GM23248 (cell line): Measurements from ENCODE around the gene CDH6. TPM values are rescaled to one million over a fixed set of nuclear protein-coding genes. Genes with fewer than 3 reads are reported as not detected.

ENCODE experiments used
- DNase-seq: peaks from one replicate; pipeline ENCODE4 v3.0.0-alpha.2; 2015
- H2AFZ ChIP-seq: fragments of 200-600 bp; sonication (generic); 2 replicates; pipeline ENCODE4 v1.6.1; 2016; ENCODE audit warnings: antibody characterized with exemption
- H3F3A ChIP-seq: fragments of 200-600 bp; sonication (generic); 2 replicates; pipeline ENCODE4 v1.6.1; 2016; ENCODE audit warnings: mild to moderate bottlenecking, antibody characterized with exemption, mixed run types; ENCODE audit not compliant: insufficient read depth
- H3K27ac ChIP-seq: fragments of 200-600 bp; sonication (generic); 2 replicates; pipeline ENCODE4 v1.5.1; 2016; ENCODE audit warnings: mild to moderate bottlenecking
- H3K27me3 ChIP-seq: fragments of 200-600 bp; sonication (generic); replicated peaks from 2 replicates; pipeline ENCODE4 v1.6.1; 2016; ENCODE audit warnings: mild to moderate bottlenecking; ENCODE audit not compliant: insufficient read depth
- H3K36me3 ChIP-seq: fragments of 200-600 bp; sonication (generic); 2 replicates; pipeline ENCODE4 v1.6.1; 2016; ENCODE audit warnings: low read depth, mild to moderate bottlenecking
- H3K4me1 ChIP-seq: fragments of 200-600 bp; sonication (generic); 2 replicates; pipeline ENCODE4 v1.6.1; 2016; ENCODE audit warnings: mild to moderate bottlenecking; ENCODE audit not compliant: insufficient read depth
- H3K4me2 ChIP-seq: fragments of 200-600 bp; sonication (generic); one replicate; pipeline ENCODE4 v1.6.1; 2016; ENCODE audit warnings: mild to moderate bottlenecking; ENCODE audit not compliant: unreplicated experiment
- H3K4me3 ChIP-seq: fragments of 200-600 bp; sonication (generic); 2 replicates; pipeline ENCODE4 v1.5.1; 2016; ENCODE audit warnings: mild to moderate bottlenecking
- H3K79me2 ChIP-seq: fragments of 200-600 bp; sonication (generic); 2 replicates; pipeline ENCODE4 v1.6.1; 2016; ENCODE audit warnings: mild to moderate bottlenecking; ENCODE audit not compliant: insufficient read depth
- H3K9ac ChIP-seq: fragments of 200-600 bp; sonication (generic); 2 replicates; pipeline ENCODE4 v1.6.1; 2016; ENCODE audit warnings: mild to moderate bottlenecking
- H3K9me2 ChIP-seq: fragments of 200-600 bp; sonication (generic); 2 replicates; pipeline ENCODE4 v1.6.1; 2016; ENCODE audit warnings: mixed run types, mild to moderate bottlenecking, moderate library complexity; ENCODE audit not compliant: insufficient read depth
- H3K9me3 ChIP-seq: fragments of 200-600 bp; sonication (generic); one replicate; pipeline ENCODE4 v1.6.1; 2017; ENCODE audit warnings: low read depth
- H4K20me1 ChIP-seq: fragments of 200-600 bp; sonication (generic); 2 replicates; pipeline ENCODE4 v1.6.0; 2016; ENCODE audit not compliant: insufficient read depth
- EZH2 ChIP-seq: fragments of 200-600 bp; sonication (generic); IDR thresholded peaks from 2 replicates; pipeline ENCODE4 v1.6.1; 2018; ENCODE audit warnings: antibody characterized with exemption, mild to moderate bottlenecking; ENCODE audit not compliant: insufficient read depth, poor library complexity, severe bottlenecking
- EZH2phosphoT487 ChIP-seq: fragments of 200-600 bp; sonication (generic); IDR thresholded peaks from 2 replicates; pipeline ENCODE4 v1.6.1; 2018; ENCODE audit warnings: antibody characterized with exemption, moderate library complexity, mild to moderate bottlenecking, low read depth; ENCODE audit not compliant: insufficient read depth
- WGBS, 2 experiments: methylation state at CpG; one replicate each; pipeline ENCODE4 v1.1.6; 2015 to 2017; ENCODE audit warnings: low lambda C conversion rate in 2 of 2, low coverage in 1 of 2; ENCODE audit errors: missing lambda C conversion rate in 2 of 2; 5-methylcytosine and 5-hydroxymethylcytosine counted together
- in situ Hi-C: fragments of 300-500 bp; cut with MboI; formaldehyde crosslinking; loops from 2 replicates; pipeline ENCODE4 v1.15.0; 2020
- polyA plus RNA-seq: library from polyadenylated mRNA; unstranded; fragments of >200 nt; fragmentation: Nextera tagmentation; extraction: Ambion mirVana; gene quantifications from 2 replicates; pipeline ENCODE4 v1.2.1, GENCODE V29; 2016
- total RNA-seq: library from RNA; depleted of rRNA; stranded (reverse); fragments of >200 nt; shearing (Covaris generic); gene quantifications from 2 replicates; pipeline ENCODE4 v1.2.3, GENCODE V29; 2014

Gene CDH6
- total and polyA plus RNA-seq, 2 experiments from 2014 or later = 4.1 to 7.2 TPM

DNA sequence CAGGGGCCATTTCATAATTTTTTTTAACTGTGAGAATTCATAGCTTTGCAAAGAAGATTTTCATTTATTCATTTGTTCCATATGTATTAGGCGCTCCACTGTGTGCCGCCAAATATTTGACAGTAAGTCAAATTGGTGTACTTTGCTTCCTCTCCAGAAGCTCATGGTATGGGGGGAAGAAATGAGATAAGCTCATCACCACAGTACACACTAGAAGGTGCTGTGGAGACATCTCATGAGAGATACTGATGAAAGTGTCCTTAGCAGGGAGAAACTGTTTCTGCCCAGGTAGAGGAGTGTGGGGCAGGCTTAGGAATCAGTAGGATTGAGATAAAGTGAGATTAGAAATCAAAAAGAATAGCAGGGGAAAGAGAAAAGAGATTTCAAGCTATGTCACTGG lies 136.2 kb downstream of the CDH6 start:
- H3K27ac ChIP-seq = no peak overlapping the region
- H4K20me1 ChIP-seq = no peaks in the 10 kb centered on the region
- H2AFZ ChIP-seq = peak overlapping the region; percentile 64; the same call in 1 of the 2 replicates
- H3K4me1 ChIP-seq = no peaks in the 10 kb centered on the region
- no peaks in the 10 kb centered on the region for H3F3A ChIP-seq
- no peak overlapping the region for H3K4me3 ChIP-seq
- H3K27me3 ChIP-seq = no peaks in the 10 kb centered on the region
- WGBS, 2 experiments = 27 to 31% methylated on average over 2 of the region's 2 CpGs
- no peak for TF ChIP-seq EZH2
- TF ChIP-seq EZH2phosphoT487 = no peak
- no peaks in the 10 kb centered on the region for H3K36me3 ChIP-seq
- no peaks in the 10 kb centered on the region for H3K79me2 ChIP-seq
- no peak overlapping the region for H3K9ac ChIP-seq
- DNase-seq = peak; percentile 2
- in situ Hi-C loops = no loop called here
- H3K9me2 ChIP-seq = no peaks in the 10 kb centered on the region
- H3K9me3 ChIP-seq = no peaks in the 10 kb centered on the region
- H3K4me2 ChIP-seq = no peak overlapping the region

DNA sequence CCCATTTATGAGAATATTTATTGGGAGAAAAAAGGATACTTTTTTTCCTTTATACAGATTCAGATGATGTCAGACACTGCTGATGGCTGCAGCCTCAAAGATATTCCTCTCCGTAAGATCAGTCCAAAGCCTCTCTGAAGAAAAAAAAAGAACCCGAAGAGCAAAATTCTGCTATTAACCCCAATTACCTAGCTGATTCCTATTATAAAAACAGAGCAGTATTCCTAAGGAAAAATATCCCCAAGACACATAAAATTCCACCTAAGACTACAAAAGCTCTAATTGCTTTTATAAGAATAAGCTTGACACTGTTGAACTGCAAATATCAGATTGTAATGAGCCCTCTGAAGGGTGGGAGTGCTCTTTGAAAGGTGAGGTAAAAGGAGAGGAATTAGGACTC lies 138.7 kb downstream of the CDH6 start:
- WGBS, 2 experiments = 91 to 93% methylated on average over 2 of the region's 2 CpGs
- no peak overlapping the region for H3K4me3 ChIP-seq

DNA sequence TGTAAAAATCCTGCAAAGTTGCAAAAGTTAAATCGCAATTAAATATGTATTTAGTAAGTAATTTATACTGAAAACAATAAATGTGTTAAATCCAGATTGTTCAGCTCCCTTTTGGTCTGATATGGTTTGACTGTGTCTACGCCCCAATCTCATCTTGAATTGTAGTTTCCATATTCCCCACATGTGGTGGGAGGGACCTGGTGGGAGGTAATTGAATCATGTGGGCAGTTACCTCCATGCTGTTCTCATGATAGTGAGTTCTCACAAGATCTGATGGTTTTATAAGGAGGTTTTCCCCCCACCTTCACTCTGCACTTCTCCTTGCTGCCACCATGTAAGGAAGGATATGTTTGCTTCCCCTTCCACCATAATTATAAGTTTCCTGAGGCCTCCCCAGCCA lies 140.0 kb downstream of the CDH6 start:
- no peaks in the 10 kb centered on the region for H3F3A ChIP-seq
- H3K27me3 ChIP-seq = no peaks in the 10 kb centered on the region
- no peak for TF ChIP-seq EZH2
- TF ChIP-seq EZH2phosphoT487 = no peak
- 93 to 100% methylated on average over 2 of the region's 2 CpGs for WGBS, 2 experiments
- peak overlapping the region; percentile 27; the same call in 1 of the 2 replicates for H2AFZ ChIP-seq
- no peaks in the 10 kb centered on the region for H3K36me3 ChIP-seq
- H4K20me1 ChIP-seq = no peaks in the 10 kb centered on the region
- in situ Hi-C loops = no loop called here
- no peaks in the 10 kb centered on the region for H3K9me3 ChIP-seq
- no peak overlapping the region for H3K27ac ChIP-seq
- H3K79me2 ChIP-seq = no peaks in the 10 kb centered on the region
- H3K9ac ChIP-seq = no peak overlapping the region
- no peaks in the 10 kb centered on the region for H3K9me2 ChIP-seq
- no peak overlapping the region for H3K4me3 ChIP-seq
- no peaks in the 10 kb centered on the region for H3K4me1 ChIP-seq
- H3K4me2 ChIP-seq = no peak overlapping the region
- no peak for DNase-seq

More for the DNA sequence above, 138.7 kb downstream of the CDH6 start:
- TF ChIP-seq EZH2 (no peak), EZH2phosphoT487 (no peak)
- Histone ChIP-seq H3K27me3 (no peaks in the 10 kb centered on the region), H3K79me2 (no peaks in the 10 kb centered on the region), H3F3A (no peaks in the 10 kb centered on the region), H3K9me2 (no peaks in the 10 kb centered on the region), H3K4me2 (no peak overlapping the region), H3K9ac (no peak overlapping the region), H3K36me3 (no peaks in the 10 kb centered on the region), H4K20me1 (no peaks in the 10 kb centered on the region), H3K9me3 (no peaks in the 10 kb centered on the region), H3K27ac (no peak overlapping the region), H2AFZ (0 out of 2 replicates have a peak overlapping the region, but pooled peaks have one; percentile 21), H3K4me1 (no peaks in the 10 kb centered on the region)
- in situ Hi-C loops = no loop called here
- no peak for DNase-seq

DNA sequence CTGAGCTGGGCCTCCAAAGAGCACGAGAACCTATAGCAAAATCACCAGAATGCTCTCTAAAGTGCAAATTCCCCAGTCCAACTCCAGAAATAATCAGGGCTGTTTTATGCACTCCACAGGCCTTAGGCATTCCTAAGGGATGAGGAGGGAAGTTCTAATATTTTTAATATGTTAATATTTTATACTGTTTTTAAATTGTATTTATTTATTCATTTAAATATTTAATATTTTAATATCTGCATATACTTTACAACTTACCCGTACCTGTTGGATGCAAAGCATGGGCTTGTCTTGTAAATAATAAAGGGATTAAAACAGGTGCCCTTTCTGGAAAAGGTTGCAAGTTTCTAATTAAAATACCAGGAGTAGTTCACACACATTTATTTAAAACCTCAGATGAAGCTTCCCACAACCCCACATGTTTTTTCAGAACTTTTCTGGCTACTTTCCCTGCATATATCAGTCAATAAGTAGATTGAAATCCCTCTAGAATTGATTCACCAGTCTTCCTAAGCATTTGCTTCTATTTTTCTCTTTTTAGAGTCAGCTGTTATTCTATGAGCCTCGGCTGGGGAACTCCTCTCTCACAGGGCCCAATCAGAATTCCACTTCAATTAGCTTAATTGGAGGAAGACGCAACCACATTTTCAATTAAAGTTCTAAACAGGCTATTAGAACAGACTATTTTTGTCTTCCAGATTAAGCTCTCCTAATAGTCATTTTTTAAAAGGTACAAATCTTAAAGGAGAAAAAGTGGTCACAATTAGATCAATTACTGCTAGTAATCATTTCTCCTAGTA lies 140.8 kb downstream of the CDH6 start:
- Histone ChIP-seq H2AFZ (peak overlapping the region; percentile 33; the same call in 1 of the 2 replicates), H3K27me3 (no peaks in the 10 kb centered on the region), H3K79me2 (no peaks in the 10 kb centered on the region), H3K9ac (no peak overlapping the region), H3K4me3 (no peak overlapping the region), H3K36me3 (no peaks in the 10 kb centered on the region), H4K20me1 (no peaks in the 10 kb centered on the region), H3K4me1 (no peaks in the 10 kb centered on the region), H3F3A (no peaks in the 10 kb centered on the region), H3K9me3 (no peaks in the 10 kb centered on the region), H3K9me2 (no peaks in the 10 kb centered on the region), H3K4me2 (no peak overlapping the region), H3K27ac (no peak overlapping the region)
- WGBS, 2 experiments = 43 to 49% methylated on average over 4 of the region's 4 CpGs
- TF ChIP-seq EZH2phosphoT487 = no peak
- no peak for TF ChIP-seq EZH2
- in situ Hi-C loops = no loop called here
- DNase-seq = peak; percentile 8
